HL-60 (cell line): ENCODE data around the gene GRAMD2B.

Source experiments
- DNase-seq, 2 experiments: peaks; one replicate each; pipeline ENCODE4 v3.0.0-alpha.2; 2010 to 2020; ENCODE audit warnings: low read depth in 1 of 2, low spot score in 1 of 2
- H3K27ac ChIP-seq: fragments of 250-450 bp; sonication (Bioruptor Pico); replicated peaks from 2 replicates; pipeline ENCODE4 v1.5.1; 2020; ENCODE audit warnings: mild to moderate bottlenecking, moderate library complexity
- H3K27me3 ChIP-seq: fragments of 250-450 bp; sonication (Bioruptor Pico); 2 replicates; pipeline ENCODE4 v1.5.1; 2021; ENCODE audit warnings: mild to moderate bottlenecking, moderate library complexity; ENCODE audit not compliant: insufficient read depth, poor library complexity, severe bottlenecking
- H3K4me3 ChIP-seq: replicated peaks from 2 replicates; pipeline ENCODE4 v1.5.1; 2011; ENCODE audit warnings: mild to moderate bottlenecking, control low read depth, low read length; ENCODE audit not compliant: insufficient read depth
- CTCF ChIP-seq: IDR thresholded peaks from one replicate; pipeline ENCODE4 v1.5.1; 2011; ENCODE audit warnings: low read length, control low read depth, inconsistent platforms; ENCODE audit not compliant: insufficient read depth
- GABPA ChIP-seq: IDR thresholded peaks from 2 replicates; pipeline ENCODE4 v1.6.1; 2012; ENCODE audit warnings: low read depth
- POLR2AphosphoS5 ChIP-seq: IDR thresholded peaks from 2 replicates; pipeline ENCODE4 v1.6.1; 2012; ENCODE audit warnings: low read depth
- REST ChIP-seq: IDR thresholded peaks from 2 replicates; pipeline ENCODE4 v1.6.1; 2012; ENCODE audit warnings: low read depth; ENCODE audit not compliant: insufficient replicate concordance
- SPI1 ChIP-seq: IDR thresholded peaks from 2 replicates; pipeline ENCODE4 v1.6.1; 2012; ENCODE audit warnings: low read depth, mild to moderate bottlenecking, borderline replicate concordance

Gene GRAMD2B

DNA sequence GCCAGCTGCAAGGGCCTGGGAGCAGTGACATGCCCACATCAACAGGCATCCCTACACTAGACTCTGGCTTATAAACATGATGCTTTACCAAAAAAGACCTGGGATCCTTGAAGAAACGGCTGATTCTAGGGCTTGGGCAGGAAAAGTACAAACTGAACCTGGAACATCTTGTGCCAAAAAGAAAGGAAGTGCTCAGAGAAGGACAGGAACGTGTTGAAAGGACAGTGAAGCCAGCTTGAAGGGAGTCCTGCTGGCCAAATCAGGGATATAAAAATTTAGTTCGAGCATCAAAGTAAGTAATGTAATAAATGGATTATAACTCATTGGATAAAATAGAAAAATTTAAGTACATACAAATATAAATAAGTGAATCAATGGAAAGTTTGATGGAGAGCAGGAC lies 113.7 kb downstream of the GRAMD2B start:
- H3K4me3 ChIP-seq = no peak overlapping the region
- H3K27ac ChIP-seq = no peak overlapping the region
- H3K27me3 ChIP-seq = no peaks in the 10 kb centered on the region
- no peak for DNase-seq
- TF ChIP-seq SPI1 (no peak), REST (no peak), GABPA (no peak), POLR2AphosphoS5 (no peak), CTCF (no peak)

- Histone ChIP-seq H3K27ac (no peak overlapping the region), H3K27me3 (no peaks in the 10 kb centered on the region), H3K4me3 (no peak overlapping the region)
- no peak for DNase-seq
- no peak for TF ChIP-seq SPI1
- no peak for TF ChIP-seq POLR2AphosphoS5
- TF ChIP-seq REST = no peak
- no peak for TF ChIP-seq GABPA
- TF ChIP-seq CTCF = no peak
Observed at GRCh38 chr5:126538579-126538978, 115.4 kb downstream of the GRAMD2B start.

- H3K27ac ChIP-seq = no peak overlapping the region
- no peak overlapping the region for H3K4me3 ChIP-seq
- TF ChIP-seq CTCF = no peak
- no peak for TF ChIP-seq POLR2AphosphoS5
- no peak for TF ChIP-seq GABPA
- TF ChIP-seq REST = no peak
- TF ChIP-seq SPI1 = no peak
- DNase-seq = no peak
- H3K27me3 ChIP-seq = no peaks in the 10 kb centered on the region
Observed at GRCh38 chr5:126540631-126541030, 117.4 kb downstream of the GRAMD2B start.
